ENCODE results near the gene TRIM14. TPM values are rescaled to one million over a fixed set of nuclear protein-coding genes. Genes with fewer than 3 reads are reported as not detected.

Gene TRIM14
- polyA plus RNA-seq, 3 donors: 23.0 to 30.6 (median 28.5) TPM

DNA sequence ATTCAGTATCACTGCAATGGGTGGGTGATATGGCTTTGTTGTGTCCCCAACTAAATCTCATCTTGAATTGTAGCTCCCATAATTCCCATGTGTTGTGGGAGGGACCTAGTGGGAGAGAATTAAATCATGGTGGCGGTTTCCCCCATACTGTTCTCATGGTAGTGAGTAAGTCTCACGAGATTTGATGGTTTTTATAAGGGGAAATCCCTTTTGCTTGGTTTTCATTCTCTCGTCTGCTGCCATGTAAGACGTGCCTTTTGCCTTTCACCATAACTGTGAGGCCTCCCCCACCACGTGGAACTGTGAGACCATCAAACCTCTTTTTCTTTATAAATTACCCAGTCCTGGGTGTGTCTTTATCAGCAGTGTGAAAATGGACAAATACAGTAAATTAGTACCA, 72.0 kb downstream of the TRIM14 start:
- DNase-seq: no peak
- H3K4me1 Mint-ChIP-seq: peaks cover 43% of the 10 kb centered on the region
- Histone ChIP-seq H4K20me1 (ENCODE audit: insufficient read depth, low read length) (no peaks in the 10 kb centered on the region), H3K36me3 (replicated peaks in 1 of 2; ENCODE audit: control insufficient read depth in 1 of 2, insufficient read depth in 2 of 2, low read length in 2 of 2) (peaks cover 0 to 7% of the 10 kb centered on the region in 2 donors), H3K4me3 (replicated peaks in 1 of 3; ENCODE audit: low read depth in 2 of 3, low read length in 3 of 3) (no peak overlapping the region), H2AFZ (ENCODE audit: insufficient read depth, low read depth, low read length, poor library complexity, severe bottlenecking) (no peak overlapping the region), H3K4me1 (ENCODE audit: control insufficient read depth in 1 of 2, insufficient read depth in 2 of 2, low read length in 2 of 2) (peaks cover 27 to 44% of the 10 kb centered on the region in 2 donors), H3K27me3 (ENCODE audit: control insufficient read depth in 2 of 2, insufficient read depth in 2 of 2, low read length in 2 of 2) (no peaks in the 10 kb centered on the region), H3K4me2 (replicated peaks; ENCODE audit: extremely low read depth, low read length, poor library complexity, severe bottlenecking) (no peak overlapping the region), H3K9ac (ENCODE audit: insufficient read depth, low read length, poor library complexity, severe bottlenecking) (no peak overlapping the region), H3K9me3 (replicated peaks in 1 of 2; ENCODE audit: control insufficient read depth in 1 of 2, insufficient read depth in 1 of 2, low read length in 2 of 2) (peaks cover 0 to 6% of the 10 kb centered on the region in 2 donors), H3K79me2 (ENCODE audit: insufficient read depth, low read length) (peaks cover 52% of the 10 kb centered on the region), H3K27ac (ENCODE audit: low read depth in 1 of 2, low read length in 2 of 2) (no peak overlapping the region)
- H3K27ac Mint-ChIP-seq: peak overlapping the region in 1 of 7 donors; percentile 47
- H3K27me3 Mint-ChIP-seq (ENCODE audit: low read depth in 3 of 3): peaks cover 0 to 3% (median 0%) of the 10 kb centered on the region in 3 donors
- no peak overlapping the region for H3K4me3 Mint-ChIP-seq
- H3K9me3 Mint-ChIP-seq: peaks cover 0 to 8% (median 5%) of the 10 kb centered on the region in 7 donors
- H3K36me3 Mint-ChIP-seq: peaks cover 2 to 4% of the 10 kb centered on the region in 2 donors
- intact Hi-C loops (cut with micrococcal nuclease): no loop called here
- TF ChIP-seq, protein P1, sequence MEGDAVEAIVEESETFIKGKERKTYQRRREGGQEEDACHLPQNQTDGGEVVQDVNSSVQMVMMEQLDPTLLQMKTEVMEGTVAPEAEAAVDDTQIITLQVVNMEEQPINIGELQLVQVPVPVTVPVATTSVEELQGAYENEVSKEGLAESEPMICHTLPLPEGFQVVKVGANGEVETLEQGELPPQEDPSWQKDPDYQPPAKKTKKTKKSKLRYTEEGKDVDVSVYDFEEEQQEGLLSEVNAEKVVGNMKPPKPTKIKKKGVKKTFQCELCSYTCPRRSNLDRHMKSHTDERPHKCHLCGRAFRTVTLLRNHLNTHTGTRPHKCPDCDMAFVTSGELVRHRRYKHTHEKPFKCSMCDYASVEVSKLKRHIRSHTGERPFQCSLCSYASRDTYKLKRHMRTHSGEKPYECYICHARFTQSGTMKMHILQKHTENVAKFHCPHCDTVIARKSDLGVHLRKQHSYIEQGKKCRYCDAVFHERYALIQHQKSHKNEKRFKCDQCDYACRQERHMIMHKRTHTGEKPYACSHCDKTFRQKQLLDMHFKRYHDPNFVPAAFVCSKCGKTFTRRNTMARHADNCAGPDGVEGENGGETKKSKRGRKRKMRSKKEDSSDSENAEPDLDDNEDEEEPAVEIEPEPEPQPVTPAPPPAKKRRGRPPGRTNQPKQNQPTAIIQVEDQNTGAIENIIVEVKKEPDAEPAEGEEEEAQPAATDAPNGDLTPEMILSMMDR (IDR thresholded peaks at IDR 0.05): no peak
- WGBS (ENCODE audit: insufficient coverage): no CpG with 5 or more reads among the region's 5 CpGs

DNA sequence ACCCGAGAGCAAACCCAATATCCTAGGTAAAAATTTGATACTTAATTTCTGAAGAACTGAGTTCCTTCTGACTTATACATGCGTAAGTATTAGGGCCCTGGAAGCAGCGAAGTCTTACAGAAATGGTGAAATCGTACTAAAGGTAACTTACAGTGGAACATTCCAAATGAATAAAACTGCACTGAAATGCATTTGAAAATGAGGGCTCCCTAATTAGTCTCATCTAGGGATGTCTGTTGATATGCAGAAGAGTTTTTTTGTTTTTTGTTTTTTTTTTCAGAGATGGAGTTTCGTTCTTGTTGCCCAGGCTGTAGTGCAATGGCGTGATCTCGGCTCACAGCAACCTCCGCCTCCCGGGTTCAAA, 72.9 kb downstream of the TRIM14 start:
- Histone ChIP-seq H3K79me2 (ENCODE audit: insufficient read depth, low read length) (peaks cover 52% of the 10 kb centered on the region), H3K4me3 (replicated peaks in 1 of 3; ENCODE audit: low read depth in 2 of 3, low read length in 3 of 3) (peak overlapping the region in 1 of 3 experiments; percentile 67)

More for the DNA sequence above, 72.9 kb downstream of the TRIM14 start:
- H3K9me3 ChIP-seq (replicated peaks in 1 of 2; ENCODE audit: control insufficient read depth in 1 of 2, insufficient read depth in 1 of 2, low read length in 2 of 2): peaks cover 0 to 6% of the 10 kb centered on the region in 2 donors
- intact Hi-C loops (cut with micrococcal nuclease): no loop called here
- Mint-ChIP-seq H3K36me3 (peaks cover 0 to 4% of the 10 kb centered on the region in 2 donors), H3K27me3 (ENCODE audit: low read depth in 3 of 3) (peaks cover 0 to 3% (median 0%) of the 10 kb centered on the region in 3 donors), H3K4me3 (peak overlapping the region; percentile 64 to 82), H3K27ac (peak overlapping the region in 4 of 7 donors; percentile 69 to 93 (median 92)), H3K4me1 (peaks cover 43% of the 10 kb centered on the region), H3K9me3 (peaks cover 0 to 8% (median 5%) of the 10 kb centered on the region in 7 donors)
- peak overlapping the region; percentile 79 for H2AFZ ChIP-seq (ENCODE audit: insufficient read depth, low read depth, low read length, poor library complexity, severe bottlenecking)
- H3K36me3 ChIP-seq (replicated peaks in 1 of 2; ENCODE audit: control insufficient read depth in 1 of 2, insufficient read depth in 2 of 2, low read length in 2 of 2): no peaks in the 10 kb centered on the region
- TF ChIP-seq, protein P1 (IDR thresholded peaks at IDR 0.05): no peak
- H3K4me2 ChIP-seq (replicated peaks; ENCODE audit: extremely low read depth, low read length, poor library complexity, severe bottlenecking): peak overlapping the region; percentile 58
- no peak for DNase-seq
- H3K9ac ChIP-seq (ENCODE audit: insufficient read depth, low read length, poor library complexity, severe bottlenecking): no peak overlapping the region
- H3K4me1 ChIP-seq (ENCODE audit: control insufficient read depth in 1 of 2, insufficient read depth in 2 of 2, low read length in 2 of 2): peaks cover 27 to 44% of the 10 kb centered on the region in 2 donors
- no peaks in the 10 kb centered on the region for H4K20me1 ChIP-seq (ENCODE audit: insufficient read depth, low read length)
- WGBS (ENCODE audit: insufficient coverage): 85% methylated on average over 3 of the region's 9 CpGs
- peak overlapping the region in 1 of 2 donors; percentile 85 for H3K27ac ChIP-seq (ENCODE audit: low read depth in 1 of 2, low read length in 2 of 2)
- no peaks in the 10 kb centered on the region for H3K27me3 ChIP-seq (ENCODE audit: control insufficient read depth in 2 of 2, insufficient read depth in 2 of 2, low read length in 2 of 2)

Data from CD14-positive monocyte (primary cell).